SK-N-MC (cell line): ENCODE data around the gene GALNT13.

Experiments used
- DNase-seq: peaks from one replicate; pipeline ENCODE4 v3.0.0-alpha.2; 2011; ENCODE audit warnings: low read depth, low spot score
- H3K27ac ChIP-seq: fragments of 200-600 bp; sonication (generic); 2 replicates; pipeline ENCODE4 v1.5.1; 2016; ENCODE audit warnings: mixed run types
- H3K36me3 ChIP-seq: fragments of 200-600 bp; sonication (generic); 2 replicates; pipeline ENCODE4 v1.6.1; 2017; ENCODE audit warnings: antibody characterized with exemption, low read length, mixed read lengths; ENCODE audit not compliant: insufficient read depth
- H3K4me3 ChIP-seq: fragments of 200-600 bp; sonication (generic); 2 replicates; pipeline ENCODE4 v1.5.1; 2016
- H3K9ac ChIP-seq: fragments of 200-600 bp; sonication (generic); 2 replicates; pipeline ENCODE4 v1.8.0; 2017; ENCODE audit warnings: mixed run types, mixed read lengths; ENCODE audit not compliant: insufficient read length
- H3K9me3 ChIP-seq: fragments of 200-600 bp; sonication (generic); 2 replicates; pipeline ENCODE4 v1.6.1; 2017; ENCODE audit warnings: low read depth, mild to moderate bottlenecking, antibody characterized with exemption, low read length, moderate library complexity, mixed read lengths
- EZH2 ChIP-seq: fragments of 200-600 bp; sonication (generic); IDR thresholded peaks from one replicate; pipeline ENCODE4 v1.6.1; 2017; ENCODE audit warnings: antibody characterized with exemption
- FOXP2 ChIP-seq: optimal IDR thresholded peaks from 2 replicates; pipeline ENCODE3; 2011; ENCODE audit warnings: mild to moderate bottlenecking, moderate library complexity; ENCODE audit not compliant: insufficient read depth; ENCODE audit errors: extremely low read length, control extremely low read depth
- POLR2AphosphoS5 ChIP-seq: IDR thresholded peaks from 2 replicates; pipeline ENCODE4 v1.6.1; 2012; ENCODE audit warnings: mild to moderate bottlenecking, low read depth, low read length, borderline replicate concordance

Gene GALNT13

DNA sequence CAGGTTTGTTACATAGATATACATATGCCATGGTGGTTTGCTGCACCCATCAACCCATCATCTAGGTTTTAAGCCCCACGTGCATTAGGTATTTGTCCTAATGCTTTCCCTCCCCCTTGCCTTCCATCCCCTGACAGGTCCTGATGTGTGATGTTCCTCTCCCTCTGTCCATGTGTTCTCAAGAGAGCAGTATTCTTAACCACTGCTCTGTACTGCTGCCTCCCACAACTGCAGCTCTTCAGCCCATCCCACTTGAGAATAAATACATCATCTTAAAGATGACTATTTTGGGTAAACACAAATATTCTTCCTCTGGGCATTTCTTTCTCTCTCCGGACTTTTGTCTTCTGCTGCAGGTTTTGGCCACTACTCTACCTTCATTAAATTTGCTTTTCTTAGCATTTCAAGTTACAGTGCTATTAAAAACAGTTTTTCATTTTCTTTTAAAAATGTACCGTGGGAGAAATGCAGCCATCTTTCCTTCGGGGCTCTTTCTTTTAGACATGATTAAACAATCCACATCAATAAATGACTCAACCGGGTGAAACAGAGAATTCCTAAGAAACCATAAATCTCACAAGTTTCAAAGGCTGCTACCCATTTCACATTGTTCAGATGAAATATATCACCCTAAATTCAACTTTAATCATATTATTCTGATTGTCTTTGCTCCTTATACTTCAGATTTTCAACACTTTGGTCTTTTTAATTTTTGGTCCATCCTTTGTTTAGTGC lies 323.4 kb downstream of the GALNT13 start:
- no peak overlapping the region for H3K4me3 ChIP-seq
- H3K9ac ChIP-seq, result no peak overlapping the region
- no peaks in the 10 kb centered on the region for H3K9me3 ChIP-seq
- H3K36me3 ChIP-seq, result no peaks in the 10 kb centered on the region
- H3K27ac ChIP-seq, result no peak overlapping the region
- DNase-seq, result no peak
- TF ChIP-seq FOXP2, result no peak
- TF ChIP-seq POLR2AphosphoS5, result no peak
- TF ChIP-seq EZH2, result no peak

DNA sequence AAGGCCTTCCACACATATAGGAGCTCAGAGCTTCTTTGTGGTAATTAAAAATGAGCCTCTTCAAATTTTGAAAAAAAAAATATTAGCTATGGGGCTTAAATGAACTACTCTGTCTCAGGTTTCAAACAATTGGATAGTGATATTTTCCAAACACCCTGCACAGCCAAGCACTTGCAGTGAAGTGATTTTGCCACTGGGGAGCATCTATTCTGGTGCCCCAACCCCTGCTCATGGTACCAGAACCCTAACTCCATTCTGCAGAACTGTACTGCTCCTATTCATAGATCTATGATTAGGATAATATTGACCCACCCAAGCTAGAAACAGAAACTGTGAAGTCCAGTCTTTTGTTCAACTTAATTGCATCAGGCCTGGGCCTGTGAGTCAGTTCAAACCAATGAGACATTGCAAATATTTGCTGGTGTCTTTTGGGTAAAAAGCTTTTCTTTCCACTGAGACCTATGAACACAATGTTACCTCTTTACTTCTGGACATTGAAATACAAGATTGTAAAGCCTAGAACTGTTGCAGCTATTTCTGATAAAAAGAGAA lies 324.0 kb downstream of the GALNT13 start:
- Histone ChIP-seq H3K36me3 (no peaks in the 10 kb centered on the region), H3K27ac (no peak overlapping the region), H3K4me3 (no peak overlapping the region), H3K9ac (no peak overlapping the region), H3K9me3 (no peaks in the 10 kb centered on the region)
- DNase-seq, result no peak
- TF ChIP-seq POLR2AphosphoS5, result no peak
- no peak for TF ChIP-seq EZH2
- no peak for TF ChIP-seq FOXP2

DNA sequence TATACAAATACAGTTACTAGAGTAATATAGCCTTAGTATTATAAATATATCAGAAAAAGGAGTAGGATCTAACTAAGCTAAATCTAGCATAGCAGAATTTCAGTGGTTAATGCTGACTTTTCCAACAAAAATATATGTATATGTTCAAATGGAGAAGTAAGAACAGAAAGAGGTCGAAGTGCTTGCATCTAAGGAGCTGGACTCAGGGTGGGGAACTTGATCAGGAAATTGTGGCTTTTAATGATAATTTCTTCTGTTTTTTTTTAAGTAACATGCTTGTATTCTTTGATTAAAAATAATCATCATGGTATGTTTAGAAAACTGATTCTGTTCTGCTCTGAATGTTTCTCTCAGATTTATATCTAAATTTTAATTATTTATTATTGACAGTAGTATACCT lies 327.1 kb downstream of the GALNT13 start:
- DNase-seq, result no peak
- TF ChIP-seq FOXP2 (no peak), POLR2AphosphoS5 (no peak), EZH2 (no peak)
- Histone ChIP-seq H3K27ac (no peak overlapping the region), H3K9ac (no peak overlapping the region), H3K9me3 (no peaks in the 10 kb centered on the region), H3K36me3 (no peaks in the 10 kb centered on the region), H3K4me3 (no peak overlapping the region)

DNA sequence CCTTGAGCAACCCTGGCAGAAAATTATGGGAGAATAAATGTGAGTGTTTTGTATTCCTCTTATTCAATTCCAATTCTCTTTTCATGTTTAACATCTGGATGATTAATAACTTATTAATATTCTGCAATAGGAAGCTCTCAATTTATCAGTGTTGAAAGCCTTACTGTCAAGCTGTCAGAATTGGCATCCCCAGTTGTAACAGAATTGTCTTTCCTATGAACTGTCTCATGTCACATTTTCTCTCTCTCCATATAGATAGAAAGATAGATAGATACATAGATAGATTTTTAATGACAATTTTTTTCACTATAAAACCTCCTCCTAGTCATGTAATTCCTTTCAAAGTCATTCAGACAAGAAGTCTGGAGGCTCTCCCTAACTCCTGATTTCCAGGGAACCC lies 331.5 kb downstream of the GALNT13 start:
- H3K27ac ChIP-seq, result no peak overlapping the region
- no peak overlapping the region for H3K4me3 ChIP-seq
- no peaks in the 10 kb centered on the region for H3K9me3 ChIP-seq
- no peak for TF ChIP-seq POLR2AphosphoS5
- no peak for TF ChIP-seq EZH2
- TF ChIP-seq FOXP2, result no peak
- DNase-seq, result no peak
- H3K36me3 ChIP-seq, result no peaks in the 10 kb centered on the region
- no peak overlapping the region for H3K9ac ChIP-seq

DNA sequence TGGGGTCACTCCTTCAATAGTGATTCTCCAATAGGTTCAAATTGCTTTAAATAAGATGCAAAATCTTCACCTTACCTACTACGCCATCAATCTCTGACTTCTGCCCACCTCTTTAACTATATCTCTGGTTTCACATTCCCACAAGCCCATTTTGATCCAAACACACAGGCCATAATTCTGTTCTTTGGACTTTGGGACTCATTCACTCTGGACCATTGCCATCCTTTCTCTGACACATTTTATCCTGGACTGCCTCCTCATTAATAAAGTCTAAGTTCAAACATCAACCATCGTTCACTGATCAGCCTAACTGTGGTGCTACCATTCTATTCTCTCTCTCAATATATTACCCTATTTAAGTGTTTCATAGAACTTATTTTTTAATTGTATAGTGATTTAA lies 332.2 kb downstream of the GALNT13 start:
- Histone ChIP-seq H3K9ac (no peak overlapping the region), H3K9me3 (no peaks in the 10 kb centered on the region), H3K36me3 (no peaks in the 10 kb centered on the region), H3K27ac (no peak overlapping the region), H3K4me3 (no peak overlapping the region)
- TF ChIP-seq EZH2, result no peak
- TF ChIP-seq POLR2AphosphoS5, result no peak
- DNase-seq, result no peak

DNA sequence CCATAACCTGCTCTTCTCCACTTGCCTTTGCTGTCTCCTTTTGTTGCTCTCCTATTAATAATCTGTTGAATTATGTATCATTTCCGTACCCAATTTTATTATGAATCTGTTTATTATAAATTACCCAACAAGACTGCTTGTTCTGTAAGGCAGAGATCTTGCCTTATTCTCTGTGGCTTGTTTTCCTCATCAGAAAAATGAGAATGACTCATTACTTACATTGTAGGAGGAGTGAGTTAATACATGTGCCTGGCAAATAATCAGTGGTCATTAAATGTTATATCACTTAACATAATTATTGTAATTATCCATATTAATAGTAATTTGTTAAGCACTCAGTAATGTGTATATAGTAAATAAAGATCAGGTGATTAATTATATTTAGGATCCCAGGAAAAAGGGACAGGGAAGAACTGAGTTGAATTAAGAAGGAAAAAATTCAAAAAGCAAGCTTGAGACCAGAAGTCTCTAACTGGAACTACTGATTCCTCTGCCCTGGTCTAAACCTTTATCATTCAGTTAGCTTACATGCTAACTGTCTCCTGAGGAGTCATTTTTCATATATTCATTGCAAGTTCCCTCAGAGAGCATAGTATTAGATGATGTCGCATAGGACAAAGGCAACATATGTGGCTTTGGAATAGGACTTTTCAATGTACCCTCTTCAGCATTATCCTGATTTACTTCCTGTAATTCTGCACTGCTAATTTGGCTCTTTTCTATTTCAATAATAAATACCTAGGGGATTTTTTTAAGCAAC lies 335.7 kb downstream of the GALNT13 start:
- no peak overlapping the region for H3K9ac ChIP-seq
- H3K4me3 ChIP-seq, result no peak overlapping the region
- TF ChIP-seq POLR2AphosphoS5 (no peak), EZH2 (no peak), FOXP2 (no peak)
- no peaks in the 10 kb centered on the region for H3K36me3 ChIP-seq
- no peaks in the 10 kb centered on the region for H3K9me3 ChIP-seq
- peak; percentile 26 for DNase-seq
- peak overlapping the region; percentile 11; the same call in 1 of the 2 replicates for H3K27ac ChIP-seq

DNA sequence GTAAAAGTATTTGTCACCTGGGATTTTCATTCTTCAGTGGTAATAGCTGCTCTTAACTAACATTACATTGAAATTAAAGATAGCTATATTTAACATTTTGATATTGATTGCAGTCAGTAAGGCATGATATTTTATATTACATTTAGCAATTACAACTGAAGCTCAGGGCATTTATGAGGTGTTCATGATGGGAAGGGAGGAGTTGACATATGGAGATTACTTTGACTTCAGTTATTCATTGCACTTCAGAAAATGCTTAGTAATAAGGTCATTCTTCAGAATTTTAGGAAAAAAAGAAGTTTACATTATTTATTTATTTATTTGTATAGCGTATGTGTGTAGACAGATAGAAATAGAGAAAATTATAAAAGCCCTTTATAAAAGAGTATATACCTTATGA lies 352.0 kb downstream of the GALNT13 start:
- Histone ChIP-seq H3K36me3 (no peaks in the 10 kb centered on the region), H3K9me3 (no peaks in the 10 kb centered on the region), H3K4me3 (no peak overlapping the region), H3K9ac (no peak overlapping the region), H3K27ac (no peak overlapping the region)
- no peak for DNase-seq
- no peak for TF ChIP-seq EZH2
- TF ChIP-seq POLR2AphosphoS5, result no peak
- no peak for TF ChIP-seq FOXP2

DNA sequence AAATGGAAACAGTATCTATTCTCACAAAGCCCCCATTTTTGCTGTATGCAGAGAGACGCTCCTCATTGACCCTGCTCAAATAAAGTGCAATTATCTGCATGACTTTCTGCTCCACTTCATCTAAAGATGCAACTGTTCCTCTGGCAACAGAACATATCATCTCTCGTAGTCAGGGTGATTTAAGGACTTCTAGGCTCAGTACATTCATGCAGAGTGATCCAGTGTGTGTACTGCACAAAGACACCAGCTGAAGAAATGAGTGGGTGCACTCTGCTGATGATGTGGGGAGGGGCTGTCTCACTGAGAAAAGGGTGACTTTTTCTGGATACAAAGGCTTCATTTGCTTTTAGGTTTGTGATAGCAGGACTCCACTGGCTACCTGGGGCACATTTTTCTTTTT lies 355.2 kb downstream of the GALNT13 start:
- H3K9me3 ChIP-seq, result no peaks in the 10 kb centered on the region
- no peak overlapping the region for H3K27ac ChIP-seq
- H3K9ac ChIP-seq, result no peak overlapping the region
- no peak for TF ChIP-seq EZH2
- no peak for TF ChIP-seq FOXP2
- H3K36me3 ChIP-seq, result no peaks in the 10 kb centered on the region
- DNase-seq, result no peak
- no peak overlapping the region for H3K4me3 ChIP-seq
